Effector memory CD4-positive, alpha-beta T cell (primary cell): ENCODE measurements around the gene STT3B.
A peak's percentile ranks its signal among the peaks of the same experiment; 100 is the strongest.

Source experiments
- DNase-seq, 3 donors: peaks; one replicate each; pipeline ENCODE4 v3.0.0-alpha.2; 2020
- H3K27ac ChIP-seq: 2 replicates; pipeline ENCODE4 v1.7.0; 2013; ENCODE audit warnings: mild to moderate bottlenecking, low read length, moderate library complexity; ENCODE audit not compliant: insufficient read depth, poor library complexity, severe bottlenecking
- H3K27me3 ChIP-seq: replicated peaks from 2 replicates; pipeline ENCODE4 v1.7.0; 2013; ENCODE audit warnings: mild to moderate bottlenecking, low read length; ENCODE audit not compliant: insufficient read depth, control insufficient read depth, poor library complexity, severe bottlenecking
- H3K36me3 ChIP-seq: 2 replicates; pipeline ENCODE4 v1.7.0; 2013; ENCODE audit warnings: mild to moderate bottlenecking, low read length, moderate library complexity; ENCODE audit not compliant: control insufficient read depth, insufficient read depth
- H3K4me1 ChIP-seq: 2 replicates; pipeline ENCODE4 v1.7.0; 2013; ENCODE audit warnings: low read length, mild to moderate bottlenecking; ENCODE audit not compliant: control insufficient read depth, insufficient read depth, poor library complexity, severe bottlenecking
- H3K4me3 ChIP-seq: 2 replicates; pipeline ENCODE4 v1.7.0; 2013; ENCODE audit warnings: low read length, low read depth, mild to moderate bottlenecking; ENCODE audit not compliant: insufficient read depth, poor library complexity, severe bottlenecking
- H3K9me3 ChIP-seq: 2 replicates; pipeline ENCODE4 v1.7.0; 2013; ENCODE audit warnings: mild to moderate bottlenecking, low read length, moderate library complexity; ENCODE audit not compliant: control insufficient read depth
- total RNA-seq, 3 donors: gene quantifications; one replicate each; lab custom pipeline; 2026; lab: John Stamatoyannopoulos, UW

Gene STT3B
- total RNA-seq, result 227 to 302 (median 240) reads per million in 3 donors

DNA sequence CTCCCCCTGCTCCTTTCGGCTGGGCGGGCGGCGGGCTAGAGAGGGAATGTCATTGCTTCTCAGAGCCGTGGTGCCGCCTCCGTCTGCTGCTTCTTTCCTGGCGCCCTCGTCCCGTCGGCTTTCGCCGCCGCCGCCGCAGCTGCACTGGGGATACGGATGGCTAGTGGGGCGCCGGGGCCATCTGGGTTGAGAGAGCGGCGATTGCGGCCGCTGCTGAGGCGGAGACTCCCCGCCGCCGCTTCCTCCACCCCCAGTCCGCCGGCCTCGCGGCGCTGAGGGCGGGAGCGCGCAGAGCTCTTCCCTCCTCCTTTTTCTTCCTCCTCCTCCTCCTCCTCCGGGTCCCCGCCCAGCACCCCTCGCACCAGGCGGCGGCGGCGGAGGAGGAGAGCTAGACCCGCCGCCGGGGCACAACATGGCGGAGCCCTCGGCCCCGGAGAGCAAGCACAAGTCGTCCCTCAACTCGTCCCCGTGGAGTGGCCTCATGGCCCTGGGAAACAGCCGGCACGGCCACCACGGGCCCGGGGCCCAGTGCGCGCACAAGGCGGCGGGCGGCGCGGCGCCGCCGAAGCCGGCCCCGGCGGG, at the start of gene STT3B:
TSS of gene STT3B (plus strand) at position 339 of the 582 bp plus-strand sequence. CDS start at position 413, 74 bp downstream.
- peak in 1 of 3 donors; percentile 72 for DNase-seq
- Histone ChIP-seq H3K27ac (peak within 1 kb of the TSS; percentile 94), H3K4me1 (peaks cover 5% of the 10 kb centered on the region), H3K27me3 (no peaks in the 10 kb centered on the region), H3K36me3 (no peaks in the 10 kb centered on the region), H3K4me3 (peak within 1 kb of the TSS; percentile 84), H3K9me3 (no peaks in the 10 kb centered on the region)

DNA sequence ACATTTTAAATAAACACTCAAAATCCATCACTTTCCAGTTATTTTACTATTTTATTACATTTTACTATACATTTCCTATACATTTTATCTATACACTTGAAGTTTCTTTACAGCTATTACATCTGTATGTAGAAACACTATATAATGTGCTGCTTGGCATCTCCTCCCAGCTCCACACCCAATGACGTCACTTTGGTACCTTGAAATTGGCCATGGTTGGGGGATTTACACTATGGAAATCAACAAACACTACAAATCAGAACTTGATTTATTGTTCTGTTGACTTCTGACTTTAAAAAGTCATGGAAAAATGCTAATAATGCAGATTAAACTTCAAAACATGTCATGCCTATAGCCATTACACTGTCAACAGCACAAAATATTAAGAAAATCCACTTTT, 48.9 kb upstream of the STT3B start:
- H3K4me3 ChIP-seq, result no peak overlapping the region
- no peak for DNase-seq
- no peaks in the 10 kb centered on the region for H3K4me1 ChIP-seq
- H3K27me3 ChIP-seq, result no peaks in the 10 kb centered on the region
- no peaks in the 10 kb centered on the region for H3K36me3 ChIP-seq
- H3K27ac ChIP-seq, result no peak overlapping the region
- no peaks in the 10 kb centered on the region for H3K9me3 ChIP-seq

DNA sequence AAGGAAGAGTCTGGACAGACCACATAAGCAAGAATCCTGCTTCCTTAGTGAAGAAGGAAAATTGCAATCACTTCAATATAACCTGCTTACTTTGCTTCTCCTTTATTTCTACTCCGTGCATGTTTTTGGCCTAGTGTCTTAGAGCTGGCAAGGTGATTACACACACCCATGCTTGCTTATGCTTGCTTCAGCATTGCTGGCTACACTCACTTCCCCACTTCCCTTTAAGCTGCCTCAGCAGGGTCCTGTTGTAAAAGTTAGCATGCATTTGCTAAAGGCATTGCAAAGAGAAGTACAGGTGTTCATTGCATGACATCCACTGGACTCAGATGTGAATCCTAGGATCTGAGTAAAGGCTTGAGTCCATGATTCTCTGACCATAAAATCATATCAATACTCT, 47.5 kb upstream of the STT3B start:
- Histone ChIP-seq H3K27ac (no peak overlapping the region), H3K4me1 (no peaks in the 10 kb centered on the region), H3K9me3 (no peaks in the 10 kb centered on the region), H3K4me3 (no peak overlapping the region), H3K27me3 (no peaks in the 10 kb centered on the region), H3K36me3 (no peaks in the 10 kb centered on the region)
- DNase-seq, result no peak

- Histone ChIP-seq H3K4me1 (no peaks in the 10 kb centered on the region), H3K9me3 (no peaks in the 10 kb centered on the region), H3K36me3 (no peaks in the 10 kb centered on the region), H3K27me3 (no peaks in the 10 kb centered on the region), H3K27ac (no peak overlapping the region), H3K4me3 (no peak overlapping the region)
- DNase-seq, result no peak
Measured at GRCh38 chr3:31486865-31487533, 45.7 kb upstream of the STT3B start.

GRCh38 chr3:31488475-31489017, 44.2 kb upstream of the STT3B start:
- DNase-seq, result no peak
- Histone ChIP-seq H3K4me3 (no peak overlapping the region), H3K27me3 (no peaks in the 10 kb centered on the region), H3K27ac (no peak overlapping the region), H3K36me3 (no peaks in the 10 kb centered on the region), H3K9me3 (no peaks in the 10 kb centered on the region), H3K4me1 (no peaks in the 10 kb centered on the region)

DNA sequence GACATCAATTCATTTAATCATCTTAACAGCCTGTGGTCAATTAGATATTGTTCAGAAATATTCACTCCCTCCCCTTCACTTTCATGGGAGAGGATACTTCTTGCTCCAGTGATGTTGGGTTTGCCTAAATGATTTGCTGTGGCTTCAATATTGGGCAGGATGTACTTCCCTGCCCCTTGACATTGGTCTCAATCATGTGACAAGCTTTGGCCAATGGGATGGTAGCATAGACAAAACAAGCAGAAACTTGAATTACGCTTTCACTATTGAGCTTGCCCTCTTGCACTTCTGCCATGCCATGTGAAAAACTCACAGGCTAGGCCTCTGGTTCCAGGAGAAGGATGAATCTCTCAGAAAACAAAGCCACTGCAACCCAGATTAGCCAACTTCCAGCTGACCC, 42.2 kb upstream of the STT3B start:
- Histone ChIP-seq H3K4me1 (no peaks in the 10 kb centered on the region), H3K27ac (no peak overlapping the region), H3K27me3 (no peaks in the 10 kb centered on the region), H3K4me3 (no peak overlapping the region), H3K9me3 (no peaks in the 10 kb centered on the region), H3K36me3 (no peaks in the 10 kb centered on the region)
- DNase-seq, result no peak

GRCh38 chr3:31491660-31492059, 41.1 kb upstream of the STT3B start:
- H3K9me3 ChIP-seq, result no peaks in the 10 kb centered on the region
- H3K4me1 ChIP-seq, result no peaks in the 10 kb centered on the region
- H3K4me3 ChIP-seq, result no peak overlapping the region
- no peak for DNase-seq
- H3K27me3 ChIP-seq, result no peaks in the 10 kb centered on the region
- no peak overlapping the region for H3K27ac ChIP-seq
- H3K36me3 ChIP-seq, result no peaks in the 10 kb centered on the region

DNA sequence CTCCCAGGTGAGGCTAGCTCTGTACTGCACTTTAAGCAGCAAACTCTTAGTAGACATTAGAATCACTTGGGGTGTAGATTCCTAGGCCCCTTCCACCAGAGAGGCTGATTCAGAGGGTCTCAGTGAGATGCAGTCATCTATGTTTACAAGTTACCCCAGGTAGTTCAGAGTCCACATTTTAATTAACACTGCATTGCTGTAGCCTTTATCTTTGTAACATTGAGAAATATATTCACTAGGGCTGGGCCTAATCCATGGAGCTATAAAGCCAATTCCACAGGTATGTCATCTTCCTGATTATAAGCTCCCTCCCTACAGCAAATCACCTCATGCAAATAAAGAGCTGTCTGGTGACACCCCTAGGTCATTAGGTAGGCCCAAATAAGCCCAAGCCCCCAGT, 39.6 kb upstream of the STT3B start:
- no peak for DNase-seq
- Histone ChIP-seq H3K27ac (no peak overlapping the region), H3K9me3 (no peaks in the 10 kb centered on the region), H3K4me1 (no peaks in the 10 kb centered on the region), H3K4me3 (no peak overlapping the region), H3K36me3 (no peaks in the 10 kb centered on the region), H3K27me3 (no peaks in the 10 kb centered on the region)

DNA sequence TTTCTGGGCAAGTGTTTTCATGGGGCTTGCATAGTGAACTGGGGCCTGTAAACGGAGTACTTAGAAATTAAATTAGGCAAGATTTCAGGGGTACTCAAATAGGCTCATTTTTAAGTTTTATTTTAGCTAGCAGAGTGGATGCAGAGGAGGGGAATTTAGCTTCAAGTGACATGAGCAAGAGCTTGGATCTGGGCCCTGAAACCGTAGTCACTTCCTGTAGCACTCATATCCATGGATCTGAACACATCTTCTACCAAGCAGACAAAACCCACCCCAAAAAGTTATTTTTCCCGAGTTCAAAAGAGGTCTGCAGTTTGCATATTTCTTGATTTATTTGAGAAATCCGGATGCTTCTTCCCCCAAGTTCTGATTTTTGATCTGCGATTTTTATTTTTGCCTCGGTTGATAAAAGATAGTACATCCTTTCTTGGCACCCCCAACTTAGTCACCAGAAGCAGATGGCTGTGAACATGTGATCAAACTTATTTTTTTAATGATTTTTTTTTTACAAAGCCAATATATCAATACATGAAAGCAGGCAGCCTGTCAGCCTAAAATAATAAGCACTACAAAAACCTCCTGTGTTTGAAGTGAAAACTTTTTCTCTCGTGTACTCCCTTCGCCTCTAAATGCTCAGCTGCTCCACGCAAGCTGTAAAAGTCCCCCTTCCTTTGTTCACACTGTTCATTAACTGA, 36.6 kb upstream of the STT3B start:
- Histone ChIP-seq H3K36me3 (no peaks in the 10 kb centered on the region), H3K27ac (no peak overlapping the region), H3K9me3 (no peaks in the 10 kb centered on the region), H3K27me3 (no peaks in the 10 kb centered on the region), H3K4me1 (no peaks in the 10 kb centered on the region), H3K4me3 (no peak overlapping the region)
- DNase-seq, result no peak

GRCh38 chr3:31498791-31499190, 33.9 kb upstream of the STT3B start:
- H3K4me1 ChIP-seq, result no peaks in the 10 kb centered on the region
- H3K36me3 ChIP-seq, result no peaks in the 10 kb centered on the region
- H3K27ac ChIP-seq, result no peak overlapping the region
- H3K9me3 ChIP-seq, result no peaks in the 10 kb centered on the region
- H3K27me3 ChIP-seq, result no peaks in the 10 kb centered on the region
- DNase-seq, result no peak
- no peak overlapping the region for H3K4me3 ChIP-seq
